SU-DHL-6 (cell line): ENCODE measurements around the gene OR2S2.

Experiments
- H2AFZ ChIP-seq: fragments of 200-600 bp; sonication (generic); 2 replicates; pipeline ENCODE4 v1.6.1; 2014; ENCODE audit warnings: low read depth, mild to moderate bottlenecking, moderate library complexity, mixed read lengths, antibody characterized with exemption, low read length; ENCODE audit not compliant: severe bottlenecking
- H3F3A ChIP-seq: fragments of 200-600 bp; shearing (Covaris generic); 2 replicates; pipeline ENCODE4 v1.6.0; 2016; ENCODE audit warnings: antibody characterized with exemption, mild to moderate bottlenecking; ENCODE audit not compliant: insufficient read depth
- H3K27ac ChIP-seq: fragments of 200-600 bp; sonication (generic); 2 replicates; pipeline ENCODE4 v1.5.1; 2016; ENCODE audit warnings: low read depth, mild to moderate bottlenecking, low read length, moderate library complexity, mixed read lengths
- H3K27me3 ChIP-seq: fragments of 200-600 bp; sonication (generic), shearing (Covaris generic); 2 replicates; pipeline ENCODE4 v1.6.0; 2014; ENCODE audit warnings: mild to moderate bottlenecking, low read length
- H3K36me3 ChIP-seq: fragments of 200-600 bp; sonication (generic); 2 replicates; pipeline ENCODE4 v1.6.1; 2014; ENCODE audit warnings: mild to moderate bottlenecking, low read length, mixed read lengths
- H3K4me2 ChIP-seq: fragments of 300-600, 200-600 bp; shearing (Covaris generic), sonication (generic); 2 replicates; pipeline ENCODE4 v1.6.0; 2014; ENCODE audit warnings: low read length, low read depth, mild to moderate bottlenecking; ENCODE audit not compliant: poor library complexity, severe bottlenecking
- H3K4me3 ChIP-seq: fragments of 200-600 bp; sonication (generic); 2 replicates; pipeline ENCODE4 v1.5.1; 2014; ENCODE audit warnings: antibody characterized with exemption, low read length, mild to moderate bottlenecking, mixed read lengths; ENCODE audit not compliant: insufficient read depth, poor library complexity, severe bottlenecking
- H3K79me2 ChIP-seq: fragments of 200-600 bp; sonication (generic); 2 replicates; pipeline ENCODE4 v1.6.1; 2014; ENCODE audit warnings: mild to moderate bottlenecking, low read length, moderate library complexity; ENCODE audit not compliant: insufficient read depth
- H3K9ac ChIP-seq: fragments of 200-600 bp; sonication (generic); 2 replicates; pipeline ENCODE4 v1.7.0; 2014; ENCODE audit warnings: mild to moderate bottlenecking, low read length
- H3K9me2 ChIP-seq: fragments of 200-600 bp; sonication (generic); replicated peaks from 2 replicates; pipeline ENCODE4 v1.6.1; 2014; ENCODE audit warnings: low read length; ENCODE audit not compliant: insufficient read depth
- H3K9me3 ChIP-seq: fragments of 200-600 bp; sonication (generic); 2 replicates; pipeline ENCODE4 v1.6.1; 2014; ENCODE audit warnings: low read length, mixed read lengths; ENCODE audit not compliant: insufficient read depth
- H4K20me1 ChIP-seq: fragments of 200-600 bp; sonication (generic); 2 replicates; pipeline ENCODE4 v1.6.1; 2014; ENCODE audit warnings: low read depth, mild to moderate bottlenecking, antibody characterized with exemption, low read length, moderate library complexity, mixed read lengths
- CTCF ChIP-seq: fragments of 200-600 bp; sonication (generic); IDR thresholded peaks from one replicate; pipeline ENCODE4 v1.5.1; 2017; ENCODE audit warnings: antibody characterized with exemption, mild to moderate bottlenecking, low read length, moderate library complexity; ENCODE audit not compliant: insufficient read depth, poor library complexity, severe bottlenecking
- EZH2phosphoT487 ChIP-seq: fragments of 200-600 bp; sonication (generic), shearing (Covaris generic); conservative IDR thresholded peaks from 2 replicates; pipeline ENCODE4 v1.6.1; 2018; ENCODE audit warnings: mild to moderate bottlenecking, antibody characterized with exemption, low read length, moderate library complexity, mixed read lengths

Gene OR2S2

GRCh38 chr9:35954942-35955546 lies 2.9 kb downstream of the OR2S2 start:
- no peak overlapping the region for H2AFZ ChIP-seq

GRCh38 chr9:35952526-35953191 lies 5.3 kb downstream of the OR2S2 start:
- no peaks in the 10 kb centered on the region for H3K36me3 ChIP-seq
- no peak for TF ChIP-seq EZH2phosphoT487
- no peak for TF ChIP-seq CTCF

More at GRCh38 chr9:35954942-35955546, 2.9 kb downstream of the OR2S2 start:
- no peak overlapping the region for H3K4me2 ChIP-seq
- H4K20me1 ChIP-seq, result no peaks in the 10 kb centered on the region
- no peak overlapping the region for H3K9ac ChIP-seq
- no peak overlapping the region for H3K4me3 ChIP-seq
- H3K27ac ChIP-seq, result no peak overlapping the region
- H3K27me3 ChIP-seq, result no peaks in the 10 kb centered on the region
- TF ChIP-seq CTCF (peak; percentile 82), EZH2phosphoT487 (no peak)
- H3K79me2 ChIP-seq, result no peaks in the 10 kb centered on the region
- no peaks in the 10 kb centered on the region for H3F3A ChIP-seq
- no peaks in the 10 kb centered on the region for H3K36me3 ChIP-seq
- H3K9me3 ChIP-seq, result no peaks in the 10 kb centered on the region
- no peaks in the 10 kb centered on the region for H3K9me2 ChIP-seq

GRCh38 chr9:35951736-35952135 lies 6.2 kb downstream of the OR2S2 start:
- no peak overlapping the region for H3K27ac ChIP-seq
- H3K36me3 ChIP-seq, result no peaks in the 10 kb centered on the region
- H3F3A ChIP-seq, result no peaks in the 10 kb centered on the region
- no peaks in the 10 kb centered on the region for H3K79me2 ChIP-seq
- no peaks in the 10 kb centered on the region for H3K9me3 ChIP-seq
- no peak overlapping the region for H2AFZ ChIP-seq
- TF ChIP-seq CTCF (no peak), EZH2phosphoT487 (no peak)
- no peak overlapping the region for H3K4me3 ChIP-seq
- no peak overlapping the region for H3K9ac ChIP-seq
- H3K4me2 ChIP-seq, result no peak overlapping the region
- H4K20me1 ChIP-seq, result no peaks in the 10 kb centered on the region
- H3K9me2 ChIP-seq, result no peaks in the 10 kb centered on the region
- H3K27me3 ChIP-seq, result no peaks in the 10 kb centered on the region

More at GRCh38 chr9:35952526-35953191, 5.3 kb downstream of the OR2S2 start:
- H3K9me3 ChIP-seq, result no peaks in the 10 kb centered on the region
- H2AFZ ChIP-seq, result no peak overlapping the region
- H3K9ac ChIP-seq, result no peak overlapping the region
- H3K79me2 ChIP-seq, result no peaks in the 10 kb centered on the region
- no peak overlapping the region for H3K4me3 ChIP-seq
- H3K4me2 ChIP-seq, result no peak overlapping the region
- no peaks in the 10 kb centered on the region for H4K20me1 ChIP-seq
- no peak overlapping the region for H3K27ac ChIP-seq
- no peaks in the 10 kb centered on the region for H3K27me3 ChIP-seq
- H3F3A ChIP-seq, result no peaks in the 10 kb centered on the region
- no peaks in the 10 kb centered on the region for H3K9me2 ChIP-seq
